ENCODE data around the gene CASP10. TPM values are rescaled to one million over a fixed set of nuclear protein-coding genes. Genes with fewer than 3 reads are reported as not detected.

The CASP10 gene
- total RNA-seq, 1 donor from 2014 or later, result 26.7 TPM

- Histone ChIP-seq H3K27ac (no peak overlapping the region), H3K4me3 (peak overlapping the region; percentile 7), H3K27me3 (ENCODE audit: low read depth) (no peaks in the 10 kb centered on the region), H3K9me3 (no peaks in the 10 kb centered on the region), H3K4me1 (peaks cover 52% of the 10 kb centered on the region), H3K36me3 (peaks cover 14% of the 10 kb centered on the region)
- TF ChIP-seq, protein P1, sequence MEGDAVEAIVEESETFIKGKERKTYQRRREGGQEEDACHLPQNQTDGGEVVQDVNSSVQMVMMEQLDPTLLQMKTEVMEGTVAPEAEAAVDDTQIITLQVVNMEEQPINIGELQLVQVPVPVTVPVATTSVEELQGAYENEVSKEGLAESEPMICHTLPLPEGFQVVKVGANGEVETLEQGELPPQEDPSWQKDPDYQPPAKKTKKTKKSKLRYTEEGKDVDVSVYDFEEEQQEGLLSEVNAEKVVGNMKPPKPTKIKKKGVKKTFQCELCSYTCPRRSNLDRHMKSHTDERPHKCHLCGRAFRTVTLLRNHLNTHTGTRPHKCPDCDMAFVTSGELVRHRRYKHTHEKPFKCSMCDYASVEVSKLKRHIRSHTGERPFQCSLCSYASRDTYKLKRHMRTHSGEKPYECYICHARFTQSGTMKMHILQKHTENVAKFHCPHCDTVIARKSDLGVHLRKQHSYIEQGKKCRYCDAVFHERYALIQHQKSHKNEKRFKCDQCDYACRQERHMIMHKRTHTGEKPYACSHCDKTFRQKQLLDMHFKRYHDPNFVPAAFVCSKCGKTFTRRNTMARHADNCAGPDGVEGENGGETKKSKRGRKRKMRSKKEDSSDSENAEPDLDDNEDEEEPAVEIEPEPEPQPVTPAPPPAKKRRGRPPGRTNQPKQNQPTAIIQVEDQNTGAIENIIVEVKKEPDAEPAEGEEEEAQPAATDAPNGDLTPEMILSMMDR (IDR thresholded peaks at IDR 0.05), result no peak
- ATAC-seq (no peak), DNase-seq (no peak)
- intact Hi-C loops (cut with DNase I), result no loop called here
Observed at GRCh38 chr2:201262718-201263117, 79.8 kb downstream of the CASP10 start.

- H3K27ac ChIP-seq, result no peak overlapping the region
- DNase-seq (no peak), ATAC-seq (no peak)
- H3K4me1 ChIP-seq, result peaks cover 49% of the 10 kb centered on the region
- H3K4me3 ChIP-seq, result no peak overlapping the region
- intact Hi-C loops (cut with DNase I), result no loop called here
- H3K27me3 ChIP-seq (ENCODE audit: low read depth), result no peaks in the 10 kb centered on the region
- H3K9me3 ChIP-seq, result no peaks in the 10 kb centered on the region
- H3K36me3 ChIP-seq, result peaks cover 18% of the 10 kb centered on the region
- TF ChIP-seq, protein P1 (IDR thresholded peaks at IDR 0.05), result no peak
Observed at GRCh38 chr2:201263779-201264178, 80.8 kb downstream of the CASP10 start.

- DNase-seq, result no peak
- intact Hi-C loops (cut with DNase I), result no loop called here
- ATAC-seq, result no peak
- peaks cover 41% of the 10 kb centered on the region for H3K4me1 ChIP-seq
- no peaks in the 10 kb centered on the region for H3K9me3 ChIP-seq
- no peaks in the 10 kb centered on the region for H3K27me3 ChIP-seq (ENCODE audit: low read depth)
- peak overlapping the region; percentile 1 for H3K27ac ChIP-seq
- peaks cover 26% of the 10 kb centered on the region for H3K36me3 ChIP-seq
- H3K4me3 ChIP-seq, result no peak overlapping the region
- TF ChIP-seq, protein P1 (IDR thresholded peaks at IDR 0.05), result no peak
Observed at GRCh38 chr2:201264472-201265173, 81.7 kb downstream of the CASP10 start.

- H3K4me3 ChIP-seq, result no peak overlapping the region
- no peak for ATAC-seq
- H3K36me3 ChIP-seq, result peaks cover 47% of the 10 kb centered on the region
- DNase-seq, result no peak
- intact Hi-C loops (cut with DNase I), result no loop called here
- H3K27me3 ChIP-seq (ENCODE audit: low read depth), result no peaks in the 10 kb centered on the region
- H3K27ac ChIP-seq, result no peak overlapping the region
- H3K9me3 ChIP-seq, result no peaks in the 10 kb centered on the region
- TF ChIP-seq, protein P1 (IDR thresholded peaks at IDR 0.05), result no peak
- H3K4me1 ChIP-seq, result peaks cover 29% of the 10 kb centered on the region
Observed at GRCh38 chr2:201266629-201267028, 83.7 kb downstream of the CASP10 start.

DNA sequence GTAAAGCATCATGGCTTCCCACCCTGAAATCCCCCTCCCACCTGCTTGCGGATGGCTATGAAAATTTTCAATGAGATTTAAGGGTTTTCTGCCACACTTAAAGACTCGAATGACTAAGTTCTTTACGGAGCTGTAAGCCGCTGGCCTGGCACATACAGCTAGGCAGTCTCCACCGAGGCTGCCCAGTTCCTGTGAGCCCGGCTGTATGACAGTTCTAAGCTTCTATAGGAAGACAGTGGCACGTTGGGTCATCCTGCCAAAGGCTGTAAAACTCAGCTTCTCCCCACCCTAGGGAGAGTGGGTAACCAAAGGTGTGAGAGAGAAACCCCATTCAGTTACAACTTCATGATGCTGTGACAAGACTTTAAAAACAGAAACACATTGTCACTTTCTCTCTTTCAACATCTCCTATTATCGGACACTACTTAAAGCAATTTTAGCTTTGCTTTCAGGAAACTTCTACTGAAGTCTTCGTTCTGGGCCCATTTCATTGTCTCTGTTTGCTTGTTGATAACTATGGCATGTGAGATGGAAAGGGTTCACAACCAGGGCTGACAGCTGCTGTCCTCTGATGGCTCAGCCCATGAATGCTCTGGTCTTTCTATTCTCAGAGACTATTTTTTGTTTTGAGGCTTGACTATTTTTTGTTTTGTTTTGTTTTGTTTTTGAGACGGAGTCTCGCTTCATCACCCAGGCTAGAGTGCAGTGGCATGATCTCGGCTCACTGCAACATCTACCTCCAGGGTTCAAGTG, 84.5 kb downstream of the CASP10 start:
- intact Hi-C loops (cut with DNase I), result no loop called here
- H3K36me3 ChIP-seq, result peaks cover 52% of the 10 kb centered on the region
- H3K4me3 ChIP-seq, result no peak overlapping the region
- no peak for ATAC-seq
- DNase-seq, result no peak
- H3K4me1 ChIP-seq, result peaks cover 23% of the 10 kb centered on the region
- H3K27me3 ChIP-seq (ENCODE audit: low read depth), result no peaks in the 10 kb centered on the region
- no peak overlapping the region for H3K27ac ChIP-seq
- H3K9me3 ChIP-seq, result no peaks in the 10 kb centered on the region
- TF ChIP-seq, protein P1 (IDR thresholded peaks at IDR 0.05), result no peak
